BJ (cell line): ENCODE results near the gene RBM27. TPM values are rescaled to one million over a fixed set of nuclear protein-coding genes. Genes with fewer than 3 reads are reported as not detected.
"Not testable (repeated sequence)": the region's sequence is repeated elsewhere in the genome, so short reads cannot be mapped to it uniquely, and the experiment has no call there.

Source experiments
- CTCF ChIA-PET: fragments of 350-600 bp; formaldehyde crosslinking; extraction: SDS; loops from one replicate; lab custom pipeline; 2021; ENCODE audit warnings: antibody characterized with exemption, inconsistent platforms; lab: Yijun Ruan, JAX
- POLR2A ChIA-PET: fragments of 300-600 bp; sonication (Branson Sonifier 250); formaldehyde crosslinking; extraction: SDS; loops from one replicate; lab custom pipeline; 2021; ENCODE audit warnings: antibody characterized with exemption; lab: Charles Lee
- DNase-seq: peaks from one replicate; pipeline ENCODE4 v3.0.0-alpha.2; 2011; ENCODE audit warnings: low read depth
- H3K27me3 ChIP-seq: 2 replicates; pipeline ENCODE4 v1.6.0; 2011; ENCODE audit warnings: low read length; ENCODE audit not compliant: control insufficient read depth, insufficient read depth
- H3K36me3 ChIP-seq: 2 replicates; pipeline ENCODE4 v1.5.1; 2011; ENCODE audit warnings: low read length; ENCODE audit not compliant: control insufficient read depth, insufficient read depth
- H3K4me3 ChIP-seq: 2 replicates; pipeline ENCODE4 v1.5.1; 2011; ENCODE audit warnings: low read depth, mild to moderate bottlenecking, control low read depth, low read length
- polyA plus RNA-seq: library from polyadenylated mRNA; depleted of rRNA; stranded (reverse); fragments of >200 nt; gene quantifications from 2 replicates; pipeline ENCODE4 v1.2.3, GENCODE V29; 2011
- TF ChIP-seq, protein P1 (sequence below): IDR thresholded peaks from 2 replicates; pipeline ENCODE4 v1.5.1; 2011; ENCODE audit warnings: low read depth, mild to moderate bottlenecking, control low read depth, inconsistent platforms, low read length, moderate library complexity; ENCODE audit not compliant: insufficient read depth

The RBM27 gene
- polyA plus RNA-seq, 1 experiment: 19.0 TPM

- Histone ChIP-seq H3K36me3 (no peaks in the 10 kb centered on the region), H3K4me3 (no peak overlapping the region), H3K27me3 (no peaks in the 10 kb centered on the region)
- POLR2A ChIA-PET: no interaction called here
- no peak for DNase-seq
- CTCF ChIA-PET: no interaction called here
- TF ChIP-seq, protein P1, sequence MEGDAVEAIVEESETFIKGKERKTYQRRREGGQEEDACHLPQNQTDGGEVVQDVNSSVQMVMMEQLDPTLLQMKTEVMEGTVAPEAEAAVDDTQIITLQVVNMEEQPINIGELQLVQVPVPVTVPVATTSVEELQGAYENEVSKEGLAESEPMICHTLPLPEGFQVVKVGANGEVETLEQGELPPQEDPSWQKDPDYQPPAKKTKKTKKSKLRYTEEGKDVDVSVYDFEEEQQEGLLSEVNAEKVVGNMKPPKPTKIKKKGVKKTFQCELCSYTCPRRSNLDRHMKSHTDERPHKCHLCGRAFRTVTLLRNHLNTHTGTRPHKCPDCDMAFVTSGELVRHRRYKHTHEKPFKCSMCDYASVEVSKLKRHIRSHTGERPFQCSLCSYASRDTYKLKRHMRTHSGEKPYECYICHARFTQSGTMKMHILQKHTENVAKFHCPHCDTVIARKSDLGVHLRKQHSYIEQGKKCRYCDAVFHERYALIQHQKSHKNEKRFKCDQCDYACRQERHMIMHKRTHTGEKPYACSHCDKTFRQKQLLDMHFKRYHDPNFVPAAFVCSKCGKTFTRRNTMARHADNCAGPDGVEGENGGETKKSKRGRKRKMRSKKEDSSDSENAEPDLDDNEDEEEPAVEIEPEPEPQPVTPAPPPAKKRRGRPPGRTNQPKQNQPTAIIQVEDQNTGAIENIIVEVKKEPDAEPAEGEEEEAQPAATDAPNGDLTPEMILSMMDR: no peak
Observed at GRCh38 chr5:146185161-146185560, 18.2 kb upstream of the RBM27 start.

DNA sequence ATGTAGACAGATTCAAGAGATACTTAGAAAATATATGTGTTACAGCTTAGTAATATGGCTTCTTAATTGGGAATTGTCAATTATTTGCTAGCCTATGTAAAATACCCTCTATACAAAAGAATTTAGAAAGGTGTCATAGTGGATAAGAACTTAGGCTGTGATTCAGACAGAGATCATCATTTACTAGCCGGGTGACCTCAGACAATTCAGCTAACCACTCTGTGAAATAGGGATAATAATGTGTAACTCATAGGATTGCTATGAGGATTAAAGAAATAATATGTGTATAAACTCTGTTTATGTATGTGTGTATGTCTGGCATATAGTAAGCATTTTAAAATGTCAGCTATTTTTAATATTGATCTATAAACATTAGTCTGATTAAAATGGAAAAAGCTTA is 15.0 kb upstream of the RBM27 start:
- no peak for DNase-seq
- Histone ChIP-seq H3K36me3 (no peaks in the 10 kb centered on the region), H3K27me3 (no peaks in the 10 kb centered on the region), H3K4me3 (no peak overlapping the region)
- ChIA-PET POLR2A (no interaction called here), CTCF (no interaction called here)
- TF ChIP-seq, protein P1: no peak

GRCh38 chr5:146192571-146193043 is 10.8 kb upstream of the RBM27 start:
- ChIA-PET POLR2A (interaction anchor here (0.5 kb wide), 1 partner anchor 13 kb away, joined by 3 read pairs; no protein-coding TSS in a partner anchor), CTCF (no interaction called here)
- no peaks in the 10 kb centered on the region for H3K27me3 ChIP-seq
- no peaks in the 10 kb centered on the region for H3K36me3 ChIP-seq
- TF ChIP-seq, protein P1: no peak
- no peak overlapping the region for H3K4me3 ChIP-seq
- DNase-seq: no peak

GRCh38 chr5:146193285-146193684 is 10.1 kb upstream of the RBM27 start:
- no peak for DNase-seq
- TF ChIP-seq, protein P1: no peak
- POLR2A ChIA-PET: no interaction called here
- CTCF ChIA-PET: no interaction called here
- Histone ChIP-seq H3K36me3 (no peaks in the 10 kb centered on the region), H3K27me3 (no peaks in the 10 kb centered on the region), H3K4me3 (no peak overlapping the region)

GRCh38 chr5:146194997-146195396 is 8.4 kb upstream of the RBM27 start:
- DNase-seq, H3K4me3 ChIP-seq, CTCF ChIA-PET, H3K36me3 ChIP-seq, H3K27me3 ChIP-seq, POLR2A ChIA-PET: not testable (repeated sequence)

GRCh38 chr5:146196459-146197048 is 6.9 kb upstream of the RBM27 start:
- no peak for DNase-seq
- ChIA-PET CTCF (no interaction called here), POLR2A (no interaction called here)
- TF ChIP-seq, protein P1: no peak
- Histone ChIP-seq H3K27me3 (no peaks in the 10 kb centered on the region), H3K4me3 (no peak overlapping the region), H3K36me3 (no peaks in the 10 kb centered on the region)
